MCF 10A (cell line): ENCODE measurements around the gene SSH2. TPM values are rescaled to one million over a fixed set of nuclear protein-coding genes. Genes with fewer than 3 reads are reported as not detected.
A peak's percentile ranks its signal among the peaks of the same experiment; 100 is the strongest.

Experiments
- BruUV-seq: library from RNA; stranded (reverse); fragments of 400-500 nt; replicated peaks from 2 replicates; lab custom pipeline; 2021; lab: Mats Ljungman, UMichigan
- CTCF ChIA-PET: fragments of 300-600 bp; sonication (Branson Sonifier 250); formaldehyde crosslinking; extraction: SDS; loops from one replicate; lab custom pipeline; 2021; ENCODE audit warnings: antibody characterized with exemption, inconsistent platforms; lab: Yijun Ruan, JAX
- POLR2A ChIA-PET: fragments of 300-600, 350-650 bp; sonication (Branson Sonifier 250); formaldehyde crosslinking; extraction: SDS; loops from one replicate; lab custom pipeline; 2020; ENCODE audit warnings: antibody characterized with exemption, inconsistent platforms; lab: Yijun Ruan, JAX
- DNase-seq: peaks from one replicate; pipeline ENCODE4 v3.0.0-alpha.2; 2018; ENCODE audit not compliant: unreplicated experiment
- H3K27ac Mint-ChIP-seq: one replicate; pipeline ENCODE4 v1.8.0; 2022; ENCODE audit warnings: mild to moderate bottlenecking, low read depth, mixed read lengths; ENCODE audit not compliant: unreplicated experiment
- H3K27me3 Mint-ChIP-seq: one replicate; pipeline ENCODE4 v1.8.0; 2022; ENCODE audit warnings: mixed read lengths; ENCODE audit not compliant: insufficient read depth, unreplicated experiment
- H3K36me3 Mint-ChIP-seq: one replicate; pipeline ENCODE4 v1.8.0; 2022; ENCODE audit warnings: mild to moderate bottlenecking, moderate library complexity, mixed read lengths; ENCODE audit not compliant: insufficient read depth, unreplicated experiment
- H3K4me1 Mint-ChIP-seq: one replicate; pipeline ENCODE4 v1.8.0; 2022; ENCODE audit warnings: mixed read lengths; ENCODE audit not compliant: insufficient read depth, unreplicated experiment
- H3K4me3 Mint-ChIP-seq: one replicate; pipeline ENCODE4 v1.8.0; 2022; ENCODE audit warnings: mild to moderate bottlenecking, moderate library complexity, mixed read lengths; ENCODE audit not compliant: unreplicated experiment
- H3K9me3 Mint-ChIP-seq: one replicate; pipeline ENCODE4 v1.8.0; 2022; ENCODE audit warnings: mixed read lengths; ENCODE audit not compliant: unreplicated experiment
- intact Hi-C: fragments of 100-400 bp; cut with micrococcal nuclease; formaldehyde crosslinking; loops from 2 replicates; pipeline ENCODE4 v1.14.1; 2022
- total RNA-seq: library from RNA; stranded (reverse); gene quantifications from 2 replicates; pipeline ENCODE4 v1.2.3, GENCODE V29; 2022
- TF ChIP-seq, protein P1 (sequence below): fragments of 200-600 bp; IDR thresholded peaks from one replicate; pipeline ENCODE4 v1.8.0; 2022; ENCODE audit warnings: antibody characterized with exemption, mild to moderate bottlenecking; ENCODE audit not compliant: unreplicated experiment

The SSH2 gene
- total RNA-seq, 1 experiment from 2014 or later, result 21.9 TPM

DNA sequence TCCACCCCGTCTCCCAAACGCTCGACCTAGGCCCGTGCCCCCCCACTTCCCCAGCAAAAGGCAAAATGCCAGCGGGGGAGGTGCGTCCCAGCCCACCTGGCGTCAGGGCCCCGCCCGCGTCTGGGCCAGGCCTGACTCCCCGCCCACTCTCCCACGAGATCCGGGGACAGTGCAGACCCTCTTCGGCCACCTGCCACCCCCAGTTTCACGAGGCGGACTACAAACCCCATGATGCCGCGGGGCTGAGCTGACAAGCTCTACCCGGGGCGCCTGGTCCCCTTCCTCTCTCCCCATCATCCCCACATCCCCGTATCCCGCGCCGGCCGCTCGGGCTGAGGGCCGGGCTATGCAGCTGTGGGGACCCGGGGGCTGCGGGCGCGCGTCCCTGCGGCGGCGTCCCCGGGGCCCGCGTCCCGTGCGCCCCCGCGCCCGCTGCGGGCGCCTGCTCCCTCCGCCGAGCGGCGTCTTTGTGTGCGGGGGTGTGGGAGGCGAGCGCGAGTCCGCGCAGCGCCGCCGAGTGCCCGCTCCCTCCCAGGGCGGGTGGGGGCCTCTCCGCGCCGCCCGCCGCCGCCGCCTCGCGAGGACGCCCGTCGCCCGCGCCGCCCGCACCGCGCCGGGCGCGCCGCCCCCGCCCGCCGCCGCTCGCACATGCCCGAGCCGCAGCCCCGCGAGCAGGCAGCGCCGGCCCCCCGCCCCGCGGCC is 337.0 kb downstream of the SSH2 start, which contains the start of gene ANKRD13B:
ANKRD13B (plus strand) TSS at position 283 of the 702 bp plus-strand sequence. CDS start 490 bp downstream, outside the sequence.
- intact Hi-C loops, result loop anchor here (2.0 kb wide), 1 partner anchor 46 kb away; no protein-coding TSS in a partner anchor
- Mint-ChIP-seq H3K4me3 (peak within 1 kb of the TSS; percentile 82), H3K27me3 (no peaks in the 10 kb centered on the region), H3K9me3 (no peaks in the 10 kb centered on the region), H3K36me3 (peaks cover 11% of the 10 kb centered on the region), H3K4me1 (peaks cover 16% of the 10 kb centered on the region), H3K27ac (peak within 1 kb of the TSS; percentile 85)
- BruUV-seq, result no TSS peak
- CTCF ChIA-PET, result interaction anchor here (0.6 to 5.0 kb wide), 13 partner anchors 12 to 1111 kb away, joined by 3 to 89 read pairs (median 4); partner anchors contain the start of genes ABHD15 and TP53I13
- POLR2A ChIA-PET, result interaction anchor here (0.8 to 4.8 kb wide), 9 partner anchors 10 to 338 kb away, joined by 4 to 81 read pairs (median 14); partner anchors contain the start of genes ABHD15, NUFIP2, SSH2 and TAOK1
- peak; percentile 28 for DNase-seq
- TF ChIP-seq, protein P1, sequence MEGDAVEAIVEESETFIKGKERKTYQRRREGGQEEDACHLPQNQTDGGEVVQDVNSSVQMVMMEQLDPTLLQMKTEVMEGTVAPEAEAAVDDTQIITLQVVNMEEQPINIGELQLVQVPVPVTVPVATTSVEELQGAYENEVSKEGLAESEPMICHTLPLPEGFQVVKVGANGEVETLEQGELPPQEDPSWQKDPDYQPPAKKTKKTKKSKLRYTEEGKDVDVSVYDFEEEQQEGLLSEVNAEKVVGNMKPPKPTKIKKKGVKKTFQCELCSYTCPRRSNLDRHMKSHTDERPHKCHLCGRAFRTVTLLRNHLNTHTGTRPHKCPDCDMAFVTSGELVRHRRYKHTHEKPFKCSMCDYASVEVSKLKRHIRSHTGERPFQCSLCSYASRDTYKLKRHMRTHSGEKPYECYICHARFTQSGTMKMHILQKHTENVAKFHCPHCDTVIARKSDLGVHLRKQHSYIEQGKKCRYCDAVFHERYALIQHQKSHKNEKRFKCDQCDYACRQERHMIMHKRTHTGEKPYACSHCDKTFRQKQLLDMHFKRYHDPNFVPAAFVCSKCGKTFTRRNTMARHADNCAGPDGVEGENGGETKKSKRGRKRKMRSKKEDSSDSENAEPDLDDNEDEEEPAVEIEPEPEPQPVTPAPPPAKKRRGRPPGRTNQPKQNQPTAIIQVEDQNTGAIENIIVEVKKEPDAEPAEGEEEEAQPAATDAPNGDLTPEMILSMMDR, result no peak

DNA sequence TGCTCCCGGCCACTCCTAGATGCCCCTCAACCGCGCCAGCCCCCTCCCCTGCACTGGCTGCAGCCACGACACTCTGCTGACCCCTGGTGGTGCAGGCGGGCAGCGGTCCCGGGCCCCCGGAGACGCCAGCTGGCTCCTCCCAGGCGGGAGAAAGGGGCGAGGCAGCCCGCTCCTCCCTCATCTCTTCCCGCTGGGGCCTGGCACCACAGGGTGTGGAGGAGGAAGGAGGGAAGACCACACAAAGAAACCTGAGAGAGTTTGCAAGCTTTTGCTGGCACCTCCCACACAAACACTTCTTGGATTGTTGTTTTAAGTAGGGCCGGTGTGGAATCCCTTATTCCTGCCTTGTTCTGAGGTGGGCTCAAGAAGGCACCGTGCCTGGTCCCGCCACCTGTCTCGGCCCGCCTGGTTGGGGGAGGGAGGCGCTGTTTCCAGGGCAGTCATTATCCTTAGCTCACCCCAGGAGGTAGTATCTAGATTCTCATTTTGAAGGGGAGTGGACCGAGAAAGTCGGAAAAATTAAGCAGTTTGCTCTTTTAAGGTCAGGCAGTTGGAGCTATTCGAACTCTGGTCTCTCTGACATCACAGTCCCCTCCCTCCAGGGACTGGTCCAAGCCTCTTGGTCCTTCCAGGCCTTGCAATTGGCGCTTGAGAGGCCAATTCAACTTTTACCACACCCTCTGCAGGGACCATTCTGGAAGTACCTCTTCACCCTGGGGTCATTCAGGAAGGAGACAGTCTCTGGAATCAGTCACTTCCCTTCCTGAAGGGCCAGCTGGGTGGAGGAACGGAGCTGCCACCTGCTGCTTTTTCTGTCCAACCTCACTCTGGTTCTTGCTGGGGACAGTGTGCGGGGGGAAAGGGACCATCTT is 338.1 kb downstream of the SSH2 start:
- POLR2A ChIA-PET, result interaction anchor here (0.6 to 4.8 kb wide), 17 partner anchors 9 to 866 kb away, joined by 3 to 81 read pairs (median 8); partner anchors contain the start of genes ABHD15, NUFIP2, SSH2 and TAOK1
- Mint-ChIP-seq H3K27ac (peak overlapping the region; percentile 85), H3K4me3 (peak overlapping the region; percentile 82), H3K4me1 (peaks cover 23% of the 10 kb centered on the region), H3K36me3 (peaks cover 12% of the 10 kb centered on the region), H3K27me3 (no peaks in the 10 kb centered on the region), H3K9me3 (no peaks in the 10 kb centered on the region)
- intact Hi-C loops, result loop anchor here (1.0 to 2.0 kb wide), 5 partner anchors 12 to 339 kb away; partner anchors contain the start of genes SSH2 and TP53I13
- peak; percentile 90 for DNase-seq
- BruUV-seq, result no TSS peak
- CTCF ChIA-PET, result interaction anchor here (0.6 to 5.0 kb wide), 29 partner anchors 11 to 1112 kb away, joined by 3 to 89 read pairs (median 3); partner anchors contain the start of genes ABHD15 and TP53I13
- TF ChIP-seq, protein P1, result peak; percentile 93

DNA sequence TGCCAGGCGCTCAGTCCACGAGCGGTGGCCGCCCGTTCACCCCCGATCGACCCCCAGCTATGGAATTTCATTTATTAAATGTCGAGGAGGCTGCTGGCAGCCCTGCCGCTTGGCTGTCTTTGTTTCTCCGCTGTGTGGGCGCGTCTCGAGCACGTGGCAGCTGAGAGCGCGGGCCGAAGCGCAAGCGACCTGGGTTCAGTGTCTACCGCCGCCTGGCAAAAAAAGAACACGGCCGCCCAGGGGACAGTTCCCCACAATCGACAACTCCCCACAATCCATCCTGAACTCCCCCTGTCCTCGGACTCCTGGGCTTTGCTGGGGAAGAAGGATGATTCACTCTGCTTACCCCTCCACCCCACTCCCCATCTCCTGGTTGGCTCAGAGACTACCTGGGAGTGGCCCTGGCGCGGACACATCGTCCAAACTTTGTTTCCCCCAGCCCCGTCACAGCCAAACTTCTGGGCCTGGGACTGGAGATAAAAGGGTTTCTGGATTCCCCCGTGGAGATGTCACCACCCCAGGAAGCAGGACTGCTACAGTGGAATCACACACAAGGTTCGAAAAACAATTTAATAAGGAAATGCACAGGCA is 338.8 kb downstream of the SSH2 start:
- TF ChIP-seq, protein P1, result no peak
- POLR2A ChIA-PET, result interaction anchor here (0.6 to 4.8 kb wide), 17 partner anchors 9 to 449 kb away, joined by 3 to 81 read pairs (median 8); partner anchors contain the start of genes ABHD15, NUFIP2, SSH2 and TAOK1
- Mint-ChIP-seq H3K4me1 (peaks cover 23% of the 10 kb centered on the region), H3K4me3 (peak overlapping the region; percentile 82), H3K9me3 (no peaks in the 10 kb centered on the region), H3K27me3 (no peaks in the 10 kb centered on the region), H3K36me3 (peaks cover 12% of the 10 kb centered on the region), H3K27ac (peak overlapping the region; percentile 85)
- intact Hi-C loops, result loop anchor here (1.0 to 2.0 kb wide), 4 partner anchors 11 to 340 kb away; partner anchors contain the start of genes SSH2 and TP53I13
- TSS peak; percentile 17 for BruUV-seq
- peak; percentile 87 for DNase-seq
- CTCF ChIA-PET, result interaction anchor here (0.6 to 5.0 kb wide), 16 partner anchors 10 to 221 kb away, joined by 3 to 89 read pairs (median 4); partner anchors contain the start of genes ABHD15 and TP53I13
